NCI-H1436 treated with DMSO at 0.1 percent for 48 hours (cell line): ENCODE data around the gene MYH2.

Experiments used
- DNase-seq: peaks from one replicate; lab custom pipeline; 2025; lab: John Stamatoyannopoulos, UW

Gene MYH2

DNA sequence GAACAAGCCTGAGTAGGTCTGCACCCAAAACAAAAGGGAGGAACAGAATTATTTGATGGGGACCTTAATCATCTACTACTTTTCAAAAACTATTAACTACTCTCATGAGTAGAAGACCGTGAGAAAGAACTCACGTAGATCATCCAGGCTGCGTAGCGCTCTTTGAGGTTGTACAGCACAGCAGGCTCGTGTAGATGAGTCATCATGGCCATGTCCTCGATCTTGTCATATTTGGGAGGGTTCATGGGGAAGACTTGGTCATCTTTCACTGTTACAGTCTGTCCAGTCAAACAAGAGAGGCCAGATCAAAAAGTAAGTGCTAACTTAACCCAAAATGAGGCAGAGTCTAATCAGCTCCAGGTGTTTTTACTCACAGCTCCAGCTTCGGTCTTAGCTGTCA lies 33.4 kb downstream of the MYH2 start:
- DNase-seq = no peak

DNA sequence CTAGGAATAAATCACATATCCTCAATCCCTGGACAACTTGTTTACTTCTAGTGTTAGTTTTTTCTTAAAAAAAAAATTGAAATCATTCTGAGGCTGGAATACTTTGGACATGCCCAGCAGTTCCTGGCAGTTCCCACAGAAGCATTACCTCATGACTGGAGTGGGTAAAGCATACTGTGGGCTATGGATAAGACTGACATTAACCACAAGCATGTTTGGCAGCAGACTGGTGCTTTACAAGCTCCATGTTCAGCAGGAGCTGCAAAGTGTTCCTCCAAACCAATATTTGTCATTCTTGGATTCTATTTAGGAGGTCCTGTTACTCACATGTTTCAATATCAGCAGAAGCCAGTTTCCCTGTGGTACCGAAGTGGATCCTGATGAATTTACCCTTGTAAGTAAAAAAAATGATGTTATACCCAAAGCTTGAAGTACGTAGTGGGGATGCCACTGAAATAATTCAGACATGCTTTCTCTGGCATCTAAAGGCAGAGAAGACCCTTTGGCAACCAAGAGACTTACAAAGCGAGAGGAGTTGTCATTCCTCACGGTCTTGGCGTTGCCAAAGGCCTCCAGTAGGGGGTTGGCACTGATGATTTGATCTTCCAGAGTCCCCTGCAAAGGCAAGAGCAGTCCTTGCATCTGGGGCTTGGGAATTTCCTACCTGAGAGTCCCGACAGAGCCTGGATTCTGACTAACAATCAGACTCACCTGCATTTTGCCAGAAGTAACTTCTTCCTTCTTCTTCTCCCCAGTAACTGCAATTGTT lies 36.0 kb downstream of the MYH2 start:
- DNase-seq = no peak

DNA sequence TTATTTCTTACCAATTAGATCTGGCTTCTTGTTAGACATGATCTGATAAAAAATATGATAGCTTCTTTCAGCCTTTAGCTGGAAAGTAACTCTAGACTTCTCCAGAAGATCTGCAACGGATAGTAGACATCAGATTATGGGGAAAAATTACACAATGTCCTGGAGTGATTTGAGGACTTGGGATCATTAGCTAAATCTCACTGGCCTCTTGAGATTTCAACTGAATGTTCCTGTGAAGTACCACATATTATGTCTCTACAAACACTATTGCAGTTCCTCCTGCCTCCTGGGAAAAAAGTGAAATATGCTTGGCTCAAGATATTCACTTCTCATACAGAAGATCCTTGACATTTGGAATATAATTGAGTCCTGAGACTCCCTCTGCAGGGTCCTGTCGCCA lies 36.6 kb downstream of the MYH2 start:
- no peak for DNase-seq

DNA sequence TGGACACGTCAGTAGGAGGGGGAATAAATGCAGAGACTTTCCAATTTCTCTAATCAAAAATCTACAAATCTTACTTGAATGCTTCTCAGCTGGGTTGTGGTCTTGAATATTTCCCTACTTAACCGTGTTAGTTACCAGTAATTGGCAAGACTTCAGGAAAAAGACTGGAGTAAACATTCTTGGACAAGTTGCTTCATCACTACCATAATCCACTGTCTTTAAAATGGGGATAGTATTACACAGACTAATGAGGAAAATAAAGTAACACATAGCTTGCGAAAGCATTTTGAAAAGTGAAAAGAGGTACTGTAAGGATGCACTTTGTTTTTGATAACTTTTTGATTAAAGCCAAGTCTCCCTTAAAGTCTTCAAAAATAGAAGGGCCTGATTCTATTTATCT lies 49.5 kb downstream of the MYH2 start:
- no peak for DNase-seq

DNA sequence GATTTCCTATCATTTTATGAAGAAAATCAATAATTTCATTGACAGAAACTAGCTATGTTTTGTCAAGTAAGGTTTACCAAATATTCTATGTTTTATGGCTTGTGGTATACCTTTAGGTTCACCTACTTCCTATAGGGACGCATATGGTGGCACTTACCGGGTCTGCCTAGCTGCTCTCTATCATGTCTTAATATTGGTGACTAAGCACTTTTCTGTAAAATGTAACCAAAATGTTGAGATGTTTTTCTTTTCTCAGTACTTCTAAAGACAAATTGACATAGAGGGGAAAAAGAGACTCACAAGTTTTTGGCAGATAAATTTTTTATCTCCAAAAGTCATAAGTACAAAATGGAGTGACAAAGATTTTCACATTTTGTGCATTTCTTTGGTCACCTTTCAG lies 57.5 kb downstream of the MYH2 start:
- no peak for DNase-seq

DNA sequence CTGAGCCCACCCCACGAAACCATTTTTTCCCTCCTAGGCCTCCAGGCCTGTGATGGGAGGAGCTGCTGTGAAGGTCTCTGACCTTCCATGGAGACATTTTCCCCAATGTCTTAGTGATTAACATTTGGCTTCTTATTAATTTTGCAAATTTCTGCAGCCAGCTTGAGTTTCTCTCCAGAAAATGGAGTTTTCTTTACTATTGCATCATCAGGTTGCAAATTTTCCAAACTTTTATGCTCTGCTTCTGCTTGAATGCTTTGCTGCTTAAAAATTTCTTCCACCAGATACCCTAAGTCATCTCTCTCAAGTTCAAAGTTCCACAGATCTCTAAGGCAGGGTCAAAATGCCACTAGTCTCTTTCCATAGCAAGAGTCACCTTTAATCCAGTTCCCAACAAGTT lies 67.2 kb downstream of the MYH2 start:
- no peak for DNase-seq

DNA sequence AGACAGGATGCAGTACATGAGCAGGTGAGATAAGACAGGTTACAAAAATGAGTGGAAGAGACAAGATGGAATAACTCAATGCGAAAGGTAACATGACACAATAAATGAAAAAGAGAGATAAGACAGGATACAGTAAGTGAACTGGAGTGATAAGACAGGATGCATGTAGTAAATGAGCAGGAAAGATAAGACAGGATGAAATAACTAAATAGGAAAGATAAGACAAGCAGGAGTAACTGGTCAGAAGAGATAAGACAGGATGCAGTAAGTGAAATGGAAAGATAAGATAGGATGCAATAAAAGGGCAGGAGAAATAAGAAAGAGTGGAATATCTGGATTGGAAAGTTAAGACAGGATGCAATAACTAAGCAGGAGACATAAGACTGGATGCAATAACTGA lies 71.8 kb downstream of the MYH2 start:
- DNase-seq = no peak

DNA sequence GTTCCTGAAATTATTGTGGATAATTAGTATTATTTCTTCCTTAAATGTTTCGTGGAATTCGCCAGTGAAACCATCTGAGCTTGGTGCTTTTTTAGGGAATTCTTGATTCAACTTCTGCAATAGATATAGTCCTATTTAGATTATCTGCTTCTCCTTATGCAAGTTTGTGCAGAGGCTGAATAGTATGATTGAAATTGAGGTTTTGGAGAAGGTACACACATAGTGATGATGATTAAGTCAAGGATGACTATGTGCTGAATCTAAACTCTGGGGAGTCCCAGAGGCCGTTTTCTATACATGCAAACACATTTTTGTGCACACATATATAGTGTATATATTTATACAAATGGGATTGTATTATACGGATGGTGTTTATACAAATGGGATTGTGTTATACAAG lies 74.9 kb downstream of the MYH2 start:
- DNase-seq = no peak

DNA sequence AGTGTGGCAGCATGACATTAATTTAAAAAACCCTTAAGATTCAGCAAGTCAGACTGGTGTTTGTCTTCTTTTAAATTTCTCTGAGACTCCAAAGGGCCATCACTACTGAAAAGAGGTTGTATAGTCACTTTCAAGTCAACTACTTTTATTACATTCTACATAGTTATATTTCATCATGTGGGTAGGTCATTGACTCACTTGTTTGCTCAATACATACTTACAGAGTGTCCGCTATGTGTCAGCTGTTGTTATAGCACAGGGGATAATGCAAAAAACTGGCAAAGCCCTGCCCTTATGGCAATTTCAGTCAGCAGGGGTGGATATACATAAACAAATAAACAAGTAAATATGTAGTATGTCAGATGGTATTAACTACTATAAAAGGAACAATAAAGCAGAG lies 77.6 kb downstream of the MYH2 start:
- DNase-seq = no peak
